Activated CD8-positive, alpha-beta memory T cell treated with anti-CD3 and anti-CD28 coated beads, Interleukin-2, amount 10 ng/mL, durations not matched to agents 7 days and 5 days (primary cell): ENCODE data around the gene GID4. TPM values are rescaled to one million over a fixed set of nuclear protein-coding genes. Genes with fewer than 3 reads are reported as not detected.

Experiments
- total RNA-seq, 2 experiments: library from RNA; stranded (reverse); gene quantifications; one replicate each; pipeline ENCODE4 v1.2.3, GENCODE V29; 2021

GID4 gene
- total RNA-seq, 2 experiments from 2014 or later: 8.7 to 11.0 TPM

Other genes with a start within 250 kb of the GID4 start
- gene SREBF1, start 202.4 kb upstream of the GID4 start, total RNA-seq: 100 to 1,000 TPM in 1 of 2 experiments, 10 to 100 TPM in 1; 90.6 to 184 TPM
- gene TOM1L2, start 67.0 kb upstream of the GID4 start, total RNA-seq: 10 to 100 TPM; 19.8 to 33.0 TPM
- gene DRC3, start 66.5 kb upstream of the GID4 start, total RNA-seq: not detected
- 10 to 100 TPM; 32.1 to 33.4 TPM for gene ATPAF2, start 240 bp upstream of the GID4 start, total RNA-seq
- gene DRG2, start 48.5 kb downstream of the GID4 start, total RNA-seq: 10 to 100 TPM; 54.5 to 57.0 TPM
- gene MYO15A, start 69.3 kb downstream of the GID4 start, total RNA-seq: 1 to 10 TPM in 1 of 2 experiments, under 1 TPM in 1; 0.82 to 1.2 TPM
- 100 to 1,000 TPM; 111 to 126 TPM for gene ALKBH5, start 144.4 kb downstream of the GID4 start, total RNA-seq
- gene LLGL1, start 186.2 kb downstream of the GID4 start, total RNA-seq: 10 to 100 TPM; 23.8 to 24.8 TPM
- 100 to 1,000 TPM; 338 to 357 TPM for gene FLII, start 219.3 kb downstream of the GID4 start, total RNA-seq
- 1 to 10 TPM; 8.4 to 10.0 TPM for gene MIEF2, start 221.3 kb downstream of the GID4 start, total RNA-seq